GM06990 (cell line): Measurements from ENCODE around the gene B3GALT4.
"Not testable (repeated sequence)": the region's sequence is repeated elsewhere in the genome, so short reads cannot be mapped to it uniquely, and the experiment has no call there.

ENCODE experiments used
- DNase-seq: peaks from one replicate; pipeline ENCODE4 v3.0.0-alpha.2; 2011; ENCODE audit not compliant: insufficient read length; ENCODE audit errors: extremely low read depth
- H3K27me3 ChIP-seq: replicated peaks from 2 replicates; pipeline ENCODE4 v1.6.0; 2011; ENCODE audit warnings: low read length; ENCODE audit not compliant: control insufficient read depth, insufficient read depth
- H3K36me3 ChIP-seq: 2 replicates; pipeline ENCODE4 v1.5.1; 2011; ENCODE audit warnings: low read length; ENCODE audit not compliant: control insufficient read depth, insufficient read depth
- H3K4me3 ChIP-seq: replicated peaks from 2 replicates; pipeline ENCODE4 v1.5.1; 2011; ENCODE audit warnings: low read depth, mild to moderate bottlenecking, control low read depth, low read length
- CTCF ChIP-seq: IDR thresholded peaks from 2 replicates; pipeline ENCODE4 v1.5.1; 2011; ENCODE audit warnings: low read length, control low read depth, mild to moderate bottlenecking, inconsistent platforms; ENCODE audit not compliant: insufficient read depth, poor library complexity, severe bottlenecking

Gene B3GALT4

GRCh38 chr6:33278392-33278741 is 1.4 kb downstream of the B3GALT4 start:
- TF ChIP-seq CTCF = no peak
- Histone ChIP-seq H3K27me3 (no peaks in the 10 kb centered on the region), H3K36me3 (peaks cover 27% of the 10 kb centered on the region), H3K4me3 (peak overlapping the region; percentile 66)
- no peak for DNase-seq

- H3K36me3 ChIP-seq = peaks cover 27% of the 10 kb centered on the region
- TF ChIP-seq CTCF = no peak
- no peak overlapping the region for H3K4me3 ChIP-seq
- no peaks in the 10 kb centered on the region for H3K27me3 ChIP-seq
- no peak for DNase-seq
Observed at GRCh38 chr6:33278810-33279209, 1.9 kb downstream of the B3GALT4 start.

- H3K4me3 ChIP-seq = no peak overlapping the region
- peaks cover 25% of the 10 kb centered on the region for H3K36me3 ChIP-seq
- no peaks in the 10 kb centered on the region for H3K27me3 ChIP-seq
- TF ChIP-seq CTCF = no peak
- no peak for DNase-seq
Observed at GRCh38 chr6:33279257-33279695, 2.4 kb downstream of the B3GALT4 start.

GRCh38 chr6:33279971-33280511 is 3.1 kb downstream of the B3GALT4 start:
- H3K27me3 ChIP-seq = no peaks in the 10 kb centered on the region
- no peak overlapping the region for H3K4me3 ChIP-seq
- no peak for DNase-seq
- peak; percentile 46 for TF ChIP-seq CTCF
- H3K36me3 ChIP-seq = peaks cover 22% of the 10 kb centered on the region

GRCh38 chr6:33280539-33280938 is 3.6 kb downstream of the B3GALT4 start:
- Histone ChIP-seq H3K27me3 (no peaks in the 10 kb centered on the region), H3K4me3 (no peak overlapping the region), H3K36me3 (peaks cover 22% of the 10 kb centered on the region)
- DNase-seq = no peak
- no peak for TF ChIP-seq CTCF

- H3K27me3 ChIP-seq, H3K4me3 ChIP-seq, DNase-seq: not testable (repeated sequence)
- peaks cover 18% of the 10 kb centered on the region for H3K36me3 ChIP-seq
Observed at GRCh38 chr6:33285214-33285613, 8.3 kb downstream of the B3GALT4 start.
